H1 (cell line): ENCODE data around the gene MILR1. TPM values are rescaled to one million over a fixed set of nuclear protein-coding genes. Genes with fewer than 3 reads are reported as not detected.

Experiments
- CTCF ChIA-PET: fragments of 300-600 bp; sonication (Branson Sonifier 250); formaldehyde crosslinking; loops from one replicate; lab custom pipeline; 2021; ENCODE audit not compliant: partially characterized antibody; lab: Charles Lee
- POLR2A ChIA-PET: fragments of 300-600 bp; sonication (Branson Sonifier 250); formaldehyde crosslinking; loops from one replicate; lab custom pipeline; 2021; ENCODE audit warnings: inconsistent platforms; ENCODE audit not compliant: partially characterized antibody; lab: Charles Lee
- DNase-seq, 2 experiments: peaks; one replicate each; pipeline versions ENCODE4 v3.0.0 to v3.0.0-alpha.2; 2010 to 2022; ENCODE audit warnings: low spot score in 2 of 2, low read depth in 1 of 2, mixed read lengths in 1 of 2
- FAIRE-seq: peaks from 2 replicates; lab custom pipeline; 2011; peaks lifted over from hg19 to GRCh38; lab: Jason Lieb, UNC
- H2AFZ ChIP-seq: 2 replicates; pipeline ENCODE4 v1.8.1; 2012; ENCODE audit warnings: low read length, inconsistent platforms
- H2AK5ac ChIP-seq: 2 replicates; pipeline ENCODE4 v1.6.1; 2013; ENCODE audit warnings: low read depth, low read length
- H2BK120ac ChIP-seq: replicated peaks from 2 replicates; pipeline ENCODE3; 2013; ENCODE audit warnings: low read depth, low read length, inconsistent platforms
- H2BK12ac ChIP-seq: 2 replicates; pipeline ENCODE4 v1.6.1; 2013; ENCODE audit warnings: low read depth, low read length
- H2BK15ac ChIP-seq: 2 replicates; pipeline ENCODE4 v1.6.1; 2013; ENCODE audit warnings: low read length
- H2BK20ac ChIP-seq: 2 replicates; pipeline ENCODE4 v1.6.1; 2013; ENCODE audit warnings: low read length
- H2BK5ac ChIP-seq: 2 replicates; pipeline ENCODE4 v1.6.1; 2013; ENCODE audit warnings: low read depth, low read length
- H3K14ac ChIP-seq: 2 replicates; pipeline ENCODE4 v1.6.1; 2013; ENCODE audit warnings: inconsistent platforms; ENCODE audit not compliant: insufficient read length
- H3K18ac ChIP-seq: 2 replicates; pipeline ENCODE4 v1.6.1; 2013; ENCODE audit warnings: low read length; ENCODE audit errors: extremely low read depth
- H3K23ac ChIP-seq: 2 replicates; pipeline ENCODE4 v1.6.1; 2013; ENCODE audit warnings: inconsistent platforms; ENCODE audit not compliant: insufficient read length
- H3K23me2 ChIP-seq: 2 replicates; pipeline ENCODE4 v1.6.1; 2013; ENCODE audit warnings: low read depth, low read length
- H3K27ac ChIP-seq: 2 replicates; pipeline ENCODE4 v1.6.1; 2011; ENCODE audit warnings: low read depth, low read length, inconsistent platforms
- H3K27me3 ChIP-seq, 4 experiments: replicated peaks in 1 of 4; 1 replicate in 1 of 4; 2 replicates in 3 of 4; pipeline versions ENCODE4 v1.6.1 to v1.8.1; 2011 to 2013; ENCODE audit warnings: low read length in 3 of 4, mild to moderate bottlenecking in 3 of 4, inconsistent platforms in 2 of 4, mixed read lengths in 2 of 4, moderate library complexity in 1 of 4; ENCODE audit not compliant: control insufficient read depth in 3 of 4, insufficient read depth in 3 of 4; ENCODE audit errors: extremely low read depth in 1 of 4
- H3K36me3 ChIP-seq, 4 experiments: 2 replicates each; pipeline versions ENCODE4 v1.6.1 to v1.8.1; 2011 to 2013; ENCODE audit warnings: mild to moderate bottlenecking in 4 of 4, low read length in 3 of 4, moderate library complexity in 2 of 4, control low read depth in 1 of 4, inconsistent platforms in 1 of 4; ENCODE audit not compliant: insufficient read depth in 4 of 4, control insufficient read depth in 2 of 4
- H3K4ac ChIP-seq: replicated peaks from 2 replicates; pipeline ENCODE3; 2013; ENCODE audit warnings: low read length, low read depth, mixed read lengths, inconsistent platforms; ENCODE audit not compliant: insufficient read length
- H3K4me1 ChIP-seq, 4 experiments: replicated peaks in 1 of 4; 1 replicate in 1 of 4; 2 replicates in 3 of 4; pipeline versions ENCODE4 v1.6.1 to v1.8.1; 2011 to 2013; ENCODE audit warnings: low read length in 3 of 4, inconsistent platforms in 2 of 4, mixed read lengths in 1 of 4; ENCODE audit not compliant: insufficient read depth in 4 of 4, control insufficient read depth in 3 of 4
- H3K4me2 ChIP-seq, 2 experiments: 2 replicates each; pipeline versions ENCODE4 v1.6.1 to v1.8.1; 2011 to 2013; ENCODE audit warnings: low read depth in 2 of 2, low read length in 2 of 2, control low read depth in 1 of 2, inconsistent platforms in 1 of 2, mild to moderate bottlenecking in 1 of 2; ENCODE audit not compliant: insufficient read depth in 1 of 2
- H3K4me3 ChIP-seq, 4 experiments: fragments of 200-600, 300-600 bp in 1 of 4; sonication (generic), shearing (Covaris generic), sonication (Bioruptor Twin) in 1 of 4; 2 replicates each; pipeline versions ENCODE4 v1.5.1 to v1.8.1; 2011 to 2016; ENCODE audit warnings: low read length in 4 of 4, low read depth in 3 of 4, control low read depth in 2 of 4, inconsistent platforms in 2 of 4, mild to moderate bottlenecking in 2 of 4, mixed read lengths in 1 of 4, moderate library complexity in 1 of 4; ENCODE audit not compliant: insufficient read depth in 2 of 4; ENCODE audit errors: extremely low read depth in 1 of 4
- H3K56ac ChIP-seq: replicated peaks from 2 replicates; pipeline ENCODE3; 2013; ENCODE audit warnings: low read depth, mild to moderate bottlenecking, mixed read lengths, low read length, inconsistent platforms; ENCODE audit not compliant: insufficient read length
- H3K79me1 ChIP-seq: 2 replicates; pipeline ENCODE4 v1.6.1; 2013; ENCODE audit warnings: low read depth, low read length, control low read depth
- H3K79me2 ChIP-seq, 2 experiments: 2 replicates each; pipeline versions ENCODE4 v1.6.1 to v1.8.1; 2012 to 2013; ENCODE audit warnings: low read length in 2 of 2, mild to moderate bottlenecking in 2 of 2, inconsistent platforms in 1 of 2; ENCODE audit not compliant: insufficient read depth in 2 of 2, control insufficient read depth in 1 of 2
- H3K9ac ChIP-seq, 4 experiments: replicated peaks in 1 of 4; 1 replicate in 1 of 4; 2 replicates in 3 of 4; pipeline versions ENCODE4 v1.6.1 to v1.8.1; 2011 to 2013; ENCODE audit warnings: low read depth in 3 of 4, low read length in 3 of 4, control low read depth in 2 of 4, mild to moderate bottlenecking in 2 of 4, moderate library complexity in 2 of 4, inconsistent platforms in 1 of 4; ENCODE audit errors: extremely low read depth in 1 of 4
- H3K9me3 ChIP-seq, 2 experiments: 2 replicates each; pipeline versions ENCODE4 v1.6.1 to v1.8.1; 2012 to 2013; ENCODE audit warnings: mild to moderate bottlenecking in 2 of 2, moderate library complexity in 2 of 2, control low read depth in 1 of 2, inconsistent platforms in 1 of 2, low read depth in 1 of 2, low read length in 1 of 2, mixed read lengths in 1 of 2; ENCODE audit not compliant: insufficient read depth in 2 of 2
- H4K20me1 ChIP-seq, 2 experiments: replicated peaks in 1 of 2; 2 replicates each; pipeline versions ENCODE3 to v1.8.1; 2011 to 2013; ENCODE audit warnings: inconsistent platforms in 2 of 2, low read length in 2 of 2, mild to moderate bottlenecking in 1 of 2; ENCODE audit not compliant: insufficient read depth in 2 of 2, control insufficient read depth in 1 of 2
- H4K5ac ChIP-seq: 2 replicates; pipeline ENCODE4 v1.6.1; 2013; ENCODE audit warnings: low read length, low read depth, mixed read lengths, inconsistent platforms; ENCODE audit not compliant: insufficient read length
- H4K8ac ChIP-seq: 2 replicates; pipeline ENCODE4 v1.8.0; 2013; ENCODE audit warnings: mild to moderate bottlenecking, moderate library complexity, low read length, inconsistent platforms; ENCODE audit not compliant: insufficient read depth; ENCODE audit errors: extremely low read depth
- H4K91ac ChIP-seq: replicated peaks from 2 replicates; pipeline ENCODE3; 2013; ENCODE audit warnings: low read length, mixed read lengths, inconsistent platforms; ENCODE audit not compliant: insufficient read length
- ASH2L ChIP-seq: fragments of 200-600, 300-600 bp; sonication (generic); IDR thresholded peaks from one replicate; pipeline ENCODE4 v1.7.1; 2017; ENCODE audit warnings: low read length
- BCL11A ChIP-seq, 2 experiments: IDR thresholded peaks; one replicate each; pipeline ENCODE4 v1.6.1; 2011; ENCODE audit warnings: low read depth in 2 of 2, low read length in 2 of 2, mild to moderate bottlenecking in 2 of 2
- CHD2 ChIP-seq: IDR thresholded peaks from 2 replicates; pipeline ENCODE4 v1.6.1; 2012; ENCODE audit warnings: low read length, improper control_type of control experiment
- EGR1 ChIP-seq: IDR thresholded peaks from 2 replicates; pipeline ENCODE4 v1.6.1; 2011; ENCODE audit warnings: low read depth, low read length, borderline replicate concordance
- GABPA ChIP-seq: IDR thresholded peaks from 2 replicates; pipeline ENCODE4 v1.6.1; 2011; ENCODE audit warnings: mild to moderate bottlenecking, low read length, moderate library complexity, borderline replicate concordance; ENCODE audit not compliant: insufficient read depth
- HDAC6 ChIP-seq: IDR thresholded peaks from one replicate; pipeline ENCODE4 v1.7.1; 2012; ENCODE audit warnings: low read depth, mild to moderate bottlenecking, inconsistent platforms, low read length, moderate library complexity
- KDM5A ChIP-seq: fragments of 200-600 bp; IDR thresholded peaks from 2 replicates; pipeline ENCODE4 v1.7.1; 2012; ENCODE audit warnings: mild to moderate bottlenecking, low read length, inconsistent platforms, mixed read lengths
- RXRA ChIP-seq: IDR thresholded peaks from 2 replicates; pipeline ENCODE4 v1.6.1; 2011; ENCODE audit warnings: low read depth, mild to moderate bottlenecking, low read length, moderate library complexity; ENCODE audit not compliant: insufficient read depth
- SAP30 ChIP-seq: fragments of 300-600 bp; sonication (generic); IDR thresholded peaks from 2 replicates; pipeline ENCODE4 v1.7.1; 2012; ENCODE audit warnings: low read length, moderate library complexity, mild to moderate bottlenecking, inconsistent platforms; ENCODE audit not compliant: insufficient read depth, insufficient replicate concordance
- ZNF274 ChIP-seq: IDR thresholded peaks from 2 replicates; pipeline ENCODE4 v1.7.0; 2012; ENCODE audit warnings: low read length, borderline replicate concordance; ENCODE audit errors: extremely low read depth
- WGBS, 2 experiments: shearing (Covaris generic) in 1 of 2; methylation state at CpG; one replicate each; pipeline versions ENCODE4 v1.1.6 to v1.1.7; 2013 to 2015; ENCODE audit warnings: low lambda C conversion rate in 2 of 2, mixed read lengths in 2 of 2, inconsistent platforms in 1 of 2, low coverage in 1 of 2, missing lambda C conversion rate in 1 of 2; ENCODE audit not compliant: insufficient replicate concordance in 2 of 2, insufficient coverage in 1 of 2, insufficient read length in 1 of 2; ENCODE audit errors: extremely low coverage in 1 of 2, missing lambda C conversion rate in 1 of 2; 5-methylcytosine and 5-hydroxymethylcytosine counted together
- polyA plus RNA-seq, 7 experiments: library from polyadenylated mRNA; depleted of rRNA in 3 of 7; stranded (reverse) in 5 of 7; unstranded in 2 of 7; fragments of >200 nt in 5 of 7; fragments of 200-250 nt in 2 of 7; gene quantifications; 1 replicate in 5 of 7; 2 replicates in 1 of 7; 4 replicates in 1 of 7; pipeline versions ENCODE4 v1.2.1 to v1.2.3, GENCODE V29; 2011 to 2013; ENCODE audit warnings: missing spikeins in 2 of 7, mixed read lengths in 2 of 7
- total RNA-seq: library from RNA; stranded (reverse); fragmentation: NEBNext Ultra II Directional; extraction: Animal tissue kit (Norgen Biotek cat#: 25700); gene quantifications from 2 replicates; pipeline ENCODE4 v1.2.1, GENCODE V29; 2021
- TF ChIP-seq, protein P1 (sequence below), 3 experiments: IDR thresholded peaks; 1 replicate in 2 of 3; 2 replicates in 1 of 3; pipeline versions ENCODE4 v1.5.1 to v1.6.1; 2011; ENCODE audit warnings: low read length in 3 of 3, mild to moderate bottlenecking in 3 of 3, inconsistent platforms in 2 of 3, low read depth in 1 of 3, moderate library complexity in 1 of 3; ENCODE audit not compliant: insufficient read depth in 1 of 3; ENCODE audit errors: control extremely low read depth in 1 of 3

Gene MILR1
- total and polyA plus RNA-seq, 2 of the 8 experiments (the other 6 are each of a cell fraction or from before 2014, with no cell fraction given), result not detected

DNA sequence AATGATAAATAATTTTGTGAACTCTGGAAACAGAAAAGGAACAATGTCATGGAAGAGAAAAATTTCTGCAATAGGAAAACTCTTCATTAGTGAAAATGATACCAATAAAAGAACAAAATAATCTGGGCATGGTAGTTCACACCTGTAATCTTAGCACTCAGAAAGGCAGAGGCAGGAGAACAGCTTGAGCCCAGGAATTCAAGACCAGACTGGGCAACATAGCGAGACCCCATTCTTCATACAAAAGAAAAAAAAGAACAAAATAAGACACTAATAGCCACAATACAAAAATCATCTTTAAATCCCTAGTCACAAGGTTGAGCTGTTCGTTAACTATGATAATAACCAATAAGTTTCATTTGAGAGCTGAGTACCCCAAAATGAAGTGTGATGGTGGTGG lies 39.4 kb downstream of the MILR1 start:
- no peak overlapping the region for H3K4me3 ChIP-seq
- H3K4me1 ChIP-seq, result no peaks in the 10 kb centered on the region
- no peak overlapping the region for H2BK120ac ChIP-seq
- H2BK5ac ChIP-seq, result no peak overlapping the region
- no peak overlapping the region for H3K4ac ChIP-seq
- no peak overlapping the region for H2AFZ ChIP-seq
- ChIA-PET POLR2A (interaction anchor here (11.8 kb wide), 1 partner anchor 16 kb away, joined by 320 read pairs; the partner anchor contains the start of genes CEP95 and DDX5), CTCF (interaction anchor here (0.6 to 6.0 kb wide), 2 partner anchors 67 to 108 kb away, joined by 3 to 112 read pairs; no protein-coding TSS in a partner anchor)
- H4K8ac ChIP-seq, result no peak overlapping the region
- H2AK5ac ChIP-seq, result no peak overlapping the region
- H3K23ac ChIP-seq, result no peak overlapping the region
- WGBS, 2 experiments, result 92% methylated on average over 2 of the region's 2 CpGs; no CpG with 5 or more reads in 1 of the 2 experiments
- peaks cover 0 to 3% of the 10 kb centered on the region in 2 experiments for H4K20me1 ChIP-seq
- no peak for FAIRE-seq
- H3K27me3 ChIP-seq, result no peaks in the 10 kb centered on the region
- H4K91ac ChIP-seq, result no peak overlapping the region
- peaks cover 0 to 4% of the 10 kb centered on the region in 2 experiments; a peak in 2 of 4 replicates for H3K79me2 ChIP-seq
- DNase-seq, result no peak
- H4K5ac ChIP-seq, result no peak overlapping the region
- no peak overlapping the region for H3K14ac ChIP-seq
- no peak overlapping the region for H3K27ac ChIP-seq
- H2BK20ac ChIP-seq, result no peak overlapping the region
- H2BK15ac ChIP-seq, result no peak overlapping the region
- H3K56ac ChIP-seq, result no peak overlapping the region
- peaks cover 21 to 92% (median 60%) of the 10 kb centered on the region in 4 experiments for H3K36me3 ChIP-seq
- peaks cover 2% of the 10 kb centered on the region; the same call in 1 of the 2 replicates for H3K79me1 ChIP-seq
- H3K9ac ChIP-seq, result no peak overlapping the region
- H3K18ac ChIP-seq, result no peak overlapping the region
- H2BK12ac ChIP-seq, result no peak overlapping the region
- no peaks in the 10 kb centered on the region for H3K23me2 ChIP-seq
- H3K9me3 ChIP-seq, result peaks cover 0 to 2% of the 10 kb centered on the region in 2 experiments; a peak in 1 of 4 replicates
- H3K4me2 ChIP-seq, result no peak overlapping the region
- TF ChIP-seq KDM5A (no peak), ZNF274 (no peak), CHD2 (no peak), SAP30 (no peak), RXRA (no peak), ASH2L (no peak), GABPA (no peak), HDAC6 (no peak), EGR1 (no peak), BCL11A (IDR thresholded peaks at IDR 0.05; ENCODE audit: low read depth in 2 of 2, low read length in 2 of 2) (no peak)
- TF ChIP-seq, protein P1, sequence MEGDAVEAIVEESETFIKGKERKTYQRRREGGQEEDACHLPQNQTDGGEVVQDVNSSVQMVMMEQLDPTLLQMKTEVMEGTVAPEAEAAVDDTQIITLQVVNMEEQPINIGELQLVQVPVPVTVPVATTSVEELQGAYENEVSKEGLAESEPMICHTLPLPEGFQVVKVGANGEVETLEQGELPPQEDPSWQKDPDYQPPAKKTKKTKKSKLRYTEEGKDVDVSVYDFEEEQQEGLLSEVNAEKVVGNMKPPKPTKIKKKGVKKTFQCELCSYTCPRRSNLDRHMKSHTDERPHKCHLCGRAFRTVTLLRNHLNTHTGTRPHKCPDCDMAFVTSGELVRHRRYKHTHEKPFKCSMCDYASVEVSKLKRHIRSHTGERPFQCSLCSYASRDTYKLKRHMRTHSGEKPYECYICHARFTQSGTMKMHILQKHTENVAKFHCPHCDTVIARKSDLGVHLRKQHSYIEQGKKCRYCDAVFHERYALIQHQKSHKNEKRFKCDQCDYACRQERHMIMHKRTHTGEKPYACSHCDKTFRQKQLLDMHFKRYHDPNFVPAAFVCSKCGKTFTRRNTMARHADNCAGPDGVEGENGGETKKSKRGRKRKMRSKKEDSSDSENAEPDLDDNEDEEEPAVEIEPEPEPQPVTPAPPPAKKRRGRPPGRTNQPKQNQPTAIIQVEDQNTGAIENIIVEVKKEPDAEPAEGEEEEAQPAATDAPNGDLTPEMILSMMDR (IDR thresholded peaks at IDR 0.05; ENCODE audit: control extremely low read depth in 1 of 3, insufficient read depth in 1 of 3, low read depth in 1 of 3, low read length in 3 of 3), result no peak
